GM21529 (cell line): ENCODE measurements around the gene GALNT15.

Experiments used
- ATAC-seq: cut with Tn5 transposase; IDR thresholded peaks from one replicate; pipeline ENCODE4 v1.9.1; 2021; ENCODE audit not compliant: unreplicated experiment

The GALNT15 gene

GRCh38 chr3:16174389-16174788, at the start of gene GALNT15:
GALNT15 (plus strand) TSS chr3:16174680; CDS start chr3:16175152, 472 bp downstream.
- no peak for ATAC-seq

DNA sequence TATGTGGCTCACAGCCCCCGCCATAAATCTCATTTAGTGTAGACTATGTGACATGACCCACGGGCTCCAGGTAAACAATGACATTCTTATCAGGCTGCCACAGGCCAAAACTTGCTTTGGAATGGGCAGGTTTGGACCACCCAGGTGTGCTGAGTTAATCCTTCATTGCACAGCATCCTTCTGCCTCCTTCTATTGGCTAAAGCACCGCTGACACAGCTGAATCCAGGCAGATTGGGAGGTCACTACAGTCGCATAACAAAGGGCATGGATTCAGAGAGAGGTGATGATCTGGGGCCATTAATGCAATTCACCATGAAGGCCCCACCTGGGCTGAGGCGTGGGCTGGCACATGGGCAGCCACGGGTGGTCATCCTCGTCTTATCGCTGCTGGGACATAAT, 47.8 kb upstream of the GALNT15 start:
- ATAC-seq: no peak

- no peak for ATAC-seq
These were observed 47.2 kb upstream of the GALNT15 start for GRCh38 chr3:16127249-16127648.

DNA sequence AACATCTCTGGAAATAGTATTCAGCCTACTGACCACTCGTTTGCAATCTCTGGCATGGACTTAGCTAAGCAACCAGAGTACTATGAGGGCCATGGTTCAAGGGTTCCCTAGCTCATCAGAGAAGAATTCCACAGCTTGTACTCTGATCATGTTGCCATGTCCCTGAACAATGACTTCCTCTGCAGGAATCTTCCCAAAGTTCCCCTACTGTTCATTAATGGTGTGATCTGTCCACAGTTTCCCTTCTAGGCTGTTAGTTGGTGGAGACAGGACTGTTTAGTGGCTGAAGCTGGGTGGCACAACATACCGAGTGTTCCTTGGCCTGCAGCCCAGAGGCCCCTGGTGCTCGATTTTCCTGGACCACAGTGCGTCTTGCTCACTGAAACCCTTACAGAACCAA, 44.4 kb upstream of the GALNT15 start:
- no peak for ATAC-seq

- ATAC-seq: no peak
These were observed 42.3 kb upstream of the GALNT15 start for GRCh38 chr3:16132190-16132589.

GRCh38 chr3:16132928-16133327, 41.6 kb upstream of the GALNT15 start:
- ATAC-seq: no peak

DNA sequence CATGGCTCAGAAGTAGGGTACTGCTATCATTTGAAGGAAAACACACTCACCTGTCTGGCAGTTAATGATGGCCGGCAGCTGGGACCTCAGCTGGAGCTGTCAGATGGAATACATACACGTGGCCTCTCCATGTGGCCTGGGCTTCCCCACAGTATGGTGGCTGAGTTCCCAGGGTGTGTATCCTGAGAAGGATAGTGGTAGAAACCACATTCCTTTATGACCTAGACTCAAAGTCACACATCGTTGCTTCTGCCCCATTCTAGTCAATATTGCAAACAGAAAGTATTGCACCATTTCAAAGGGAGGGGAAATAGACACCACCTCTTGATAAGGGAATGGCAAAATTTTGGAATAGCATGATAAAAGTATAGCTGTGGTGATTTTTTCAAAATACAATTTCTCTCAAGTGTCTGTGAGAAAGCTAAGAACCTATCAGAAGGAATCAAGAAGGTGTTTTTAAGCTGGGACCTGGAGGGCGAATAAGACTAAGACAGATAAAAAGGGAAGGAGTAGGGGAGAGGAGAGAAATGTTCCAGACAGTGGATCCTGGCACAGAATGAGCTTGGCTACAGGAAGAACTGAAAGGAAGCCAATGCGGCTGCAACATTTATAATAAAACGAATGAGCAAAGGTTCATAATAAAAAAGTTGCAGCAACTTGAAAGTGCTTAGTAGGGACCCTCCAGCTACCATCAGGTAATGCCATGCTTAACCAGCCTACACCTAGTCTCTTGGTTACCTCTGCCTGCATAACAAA, 40.1 kb upstream of the GALNT15 start:
- no peak for ATAC-seq

- no peak for ATAC-seq
These were observed 38.4 kb upstream of the GALNT15 start for GRCh38 chr3:16136055-16136454.

DNA sequence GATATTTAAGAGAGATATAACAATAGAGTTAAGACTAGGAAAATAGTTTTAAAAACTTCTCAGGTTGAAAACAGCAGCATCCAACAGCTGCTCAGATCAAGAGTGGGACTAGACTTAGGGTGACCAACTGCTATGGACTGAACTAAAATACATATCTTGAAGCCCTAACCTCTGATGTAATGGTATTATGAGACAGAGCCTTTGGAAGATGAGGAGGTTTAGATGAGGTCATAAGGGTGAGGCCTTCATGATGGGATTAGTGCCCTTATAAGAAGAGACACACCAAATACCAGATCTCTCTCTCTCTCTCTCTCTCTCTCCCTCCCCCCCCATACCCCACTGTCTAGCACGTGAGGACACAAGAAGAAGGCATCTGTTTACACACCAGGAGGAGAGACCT, 37.4 kb upstream of the GALNT15 start:
- no peak for ATAC-seq

DNA sequence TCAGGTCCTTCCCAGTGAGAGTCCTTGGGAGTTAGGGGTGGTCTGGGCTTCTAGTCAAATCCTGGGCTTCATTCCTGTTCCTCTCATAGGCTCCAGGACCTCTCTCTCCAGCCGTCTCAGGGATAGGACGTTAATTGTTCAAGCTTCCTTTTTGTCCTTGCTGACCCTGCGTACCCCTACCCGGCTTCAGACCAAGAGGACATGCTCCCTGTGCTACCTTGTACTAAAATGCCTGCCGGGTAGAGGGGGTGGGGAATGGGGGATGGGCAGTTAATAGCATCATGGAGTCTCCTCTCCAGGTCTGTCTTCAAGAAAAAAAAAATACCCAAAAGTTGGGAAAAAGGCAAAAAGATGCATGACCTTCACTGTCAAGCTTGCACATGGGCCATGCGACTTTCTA, 36.5 kb upstream of the GALNT15 start:
- ATAC-seq: no peak

DNA sequence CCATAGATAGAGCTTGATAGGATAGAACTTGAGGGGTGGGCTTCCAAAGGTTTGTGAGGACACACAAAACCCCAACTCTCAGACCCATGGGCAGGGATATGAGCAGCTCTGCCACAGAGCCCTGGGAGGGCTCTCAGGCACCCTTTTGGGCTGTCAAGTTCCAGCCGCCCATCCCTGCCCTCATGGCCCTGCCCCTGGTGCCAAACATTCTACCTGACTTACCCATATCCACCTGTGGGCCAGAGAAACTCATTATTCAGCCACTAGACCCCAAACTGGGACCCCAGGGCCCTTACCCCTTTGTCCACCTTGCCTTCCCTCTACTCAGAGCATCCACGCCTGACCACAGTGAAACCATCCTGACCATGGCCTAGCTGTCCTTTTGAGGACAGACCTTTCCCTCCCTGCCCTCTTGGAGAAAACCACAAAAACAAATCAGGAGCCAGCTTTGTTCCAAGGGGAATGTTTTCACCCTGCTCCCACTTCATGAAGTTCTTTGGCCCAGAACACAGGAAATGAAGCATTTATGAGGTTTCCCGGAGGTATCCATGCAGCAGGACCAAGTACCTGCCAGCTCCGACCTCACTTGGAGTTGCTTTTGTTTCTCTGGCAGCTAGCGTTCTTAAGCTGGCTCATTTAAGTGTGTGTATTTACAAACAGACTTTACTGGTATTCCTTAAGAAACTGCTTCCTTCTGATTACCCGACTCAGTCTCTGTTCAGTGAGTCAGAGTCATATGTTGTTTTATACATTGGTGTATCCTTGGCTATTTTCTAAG, 34.2 kb upstream of the GALNT15 start:
- ATAC-seq: no peak

- no peak for ATAC-seq
These were observed 33.6 kb upstream of the GALNT15 start for GRCh38 chr3:16140894-16141285.

DNA sequence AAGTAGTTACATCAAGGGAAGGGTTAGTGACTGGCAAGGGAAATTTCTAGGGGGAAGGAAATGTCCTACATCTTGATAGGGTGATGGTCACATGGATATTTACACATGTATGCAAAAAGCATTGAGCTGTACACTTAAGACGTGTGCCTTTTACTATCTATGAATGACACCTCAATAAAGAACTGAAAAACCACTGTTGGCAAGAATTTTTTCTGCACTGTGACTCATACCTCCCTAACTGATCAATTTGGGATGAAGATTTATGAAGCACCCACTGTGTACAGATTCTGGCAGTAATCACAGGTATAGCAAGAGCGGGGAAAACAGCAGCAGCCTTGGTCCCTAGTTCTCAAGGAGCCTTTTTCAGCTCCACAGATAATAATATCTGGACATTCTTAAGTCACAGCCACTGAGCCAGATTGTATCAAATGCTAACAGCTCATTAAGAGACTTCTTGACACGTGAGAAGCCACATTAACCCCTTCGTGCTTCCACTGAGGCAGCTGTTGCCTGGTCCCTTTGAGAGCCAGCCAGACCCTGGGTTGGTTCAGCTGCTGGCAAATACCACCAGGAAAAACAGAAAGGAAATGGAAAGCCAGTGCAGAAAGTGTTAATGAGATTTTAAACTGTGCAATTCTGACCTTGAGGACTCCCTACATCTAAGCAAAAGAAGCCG, 32.0 kb upstream of the GALNT15 start:
- no peak for ATAC-seq

GRCh38 chr3:16143861-16144447, 30.5 kb upstream of the GALNT15 start:
- no peak for ATAC-seq

- no peak for ATAC-seq
These were observed 29.3 kb upstream of the GALNT15 start for GRCh38 chr3:16145176-16145575.

DNA sequence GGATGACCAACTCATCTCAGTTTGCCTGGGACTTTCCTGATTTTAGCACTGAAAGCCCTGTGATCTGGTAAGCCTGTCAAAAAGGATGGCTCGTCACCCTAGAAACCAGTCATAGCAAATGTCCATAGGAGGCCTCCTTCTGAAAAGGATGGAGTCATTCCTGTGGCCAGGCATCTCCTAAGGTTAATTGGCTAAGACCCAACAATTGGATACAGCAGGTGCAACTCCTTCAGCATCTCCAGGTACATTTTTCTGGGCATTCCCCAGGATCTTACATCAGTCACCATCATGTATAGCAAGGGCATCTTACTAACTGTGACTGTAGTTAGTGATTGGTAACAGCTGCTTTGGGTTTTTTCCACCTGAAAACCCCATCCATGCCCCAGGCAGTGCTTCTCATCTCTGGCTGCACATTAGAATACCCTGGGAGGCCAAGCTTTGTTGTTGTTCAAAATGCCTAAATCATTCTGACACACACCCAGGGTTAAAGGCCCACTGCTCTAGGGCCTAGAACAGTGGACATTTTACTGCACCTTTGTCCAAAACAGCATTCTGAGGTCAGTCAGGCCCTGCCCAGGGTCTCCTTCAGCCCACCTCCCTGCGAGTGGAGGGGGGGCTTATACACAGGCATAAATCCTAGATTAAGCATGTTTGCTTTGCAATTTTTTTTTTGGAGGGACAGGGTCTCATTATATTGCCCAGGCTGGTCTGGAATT, 28.3 kb upstream of the GALNT15 start:
- ATAC-seq: peak; percentile 62

DNA sequence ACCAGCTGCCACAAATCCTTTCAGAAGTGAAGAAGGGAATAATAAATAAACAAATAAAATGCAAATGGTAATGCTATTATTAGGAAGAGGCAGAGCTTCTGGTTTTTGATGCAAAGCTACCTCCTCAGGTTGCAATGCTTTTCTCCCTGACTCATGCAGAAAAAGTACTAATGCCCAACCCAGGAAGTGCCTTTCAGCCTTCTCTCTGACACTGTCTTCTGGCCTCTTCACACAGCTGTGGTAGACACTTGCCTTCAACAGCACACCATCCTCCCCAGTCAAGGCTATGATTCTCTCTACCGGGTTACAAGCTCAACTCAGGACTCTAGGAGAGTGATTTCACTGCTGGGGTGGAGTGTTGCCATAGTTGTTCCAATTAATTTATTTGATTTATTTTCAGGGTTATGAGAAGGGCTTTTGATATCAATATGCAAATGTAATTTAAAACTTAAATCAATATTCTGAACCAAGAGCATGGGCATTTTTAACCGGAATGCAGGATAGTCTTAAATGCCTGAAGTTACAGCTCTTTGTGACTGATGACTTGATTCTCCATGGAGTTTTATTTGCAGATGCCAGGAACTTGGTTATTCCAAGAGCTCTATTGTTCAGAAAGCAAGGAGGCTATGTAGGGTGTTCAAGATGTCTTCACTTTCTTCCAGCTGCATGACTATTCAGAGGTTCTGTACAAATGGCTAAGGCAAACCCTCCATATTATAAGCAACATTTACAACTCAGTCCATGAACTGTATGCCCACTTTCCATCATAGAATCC, 27.1 kb upstream of the GALNT15 start:
- ATAC-seq: no peak

- no peak for ATAC-seq
These were observed 26.3 kb upstream of the GALNT15 start for GRCh38 chr3:16148213-16148612.

DNA sequence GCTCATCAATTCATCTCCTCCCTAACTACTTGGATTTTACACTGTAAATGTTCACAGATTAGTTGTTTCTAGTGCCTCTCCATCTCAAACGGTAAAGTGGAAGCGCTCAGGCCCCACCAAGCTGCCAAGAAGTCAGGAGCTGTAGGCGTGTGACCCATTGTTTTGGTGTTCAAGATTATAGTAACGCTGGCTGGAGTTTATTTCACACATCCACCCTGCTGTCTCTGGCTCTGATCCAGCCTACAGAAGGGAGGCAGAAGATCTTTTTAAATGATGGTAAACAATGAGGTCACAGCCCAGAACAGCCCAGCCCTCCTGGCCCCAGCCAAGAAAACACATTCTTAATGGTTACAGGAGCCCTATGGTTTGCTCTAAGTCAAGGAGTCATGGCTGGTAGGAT, 25.7 kb upstream of the GALNT15 start:
- no peak for ATAC-seq

GRCh38 chr3:16150285-16150684, 24.2 kb upstream of the GALNT15 start:
- ATAC-seq: no peak
